Measurements from ENCODE around the gene MYO16.

Gene MYO16

DNA sequence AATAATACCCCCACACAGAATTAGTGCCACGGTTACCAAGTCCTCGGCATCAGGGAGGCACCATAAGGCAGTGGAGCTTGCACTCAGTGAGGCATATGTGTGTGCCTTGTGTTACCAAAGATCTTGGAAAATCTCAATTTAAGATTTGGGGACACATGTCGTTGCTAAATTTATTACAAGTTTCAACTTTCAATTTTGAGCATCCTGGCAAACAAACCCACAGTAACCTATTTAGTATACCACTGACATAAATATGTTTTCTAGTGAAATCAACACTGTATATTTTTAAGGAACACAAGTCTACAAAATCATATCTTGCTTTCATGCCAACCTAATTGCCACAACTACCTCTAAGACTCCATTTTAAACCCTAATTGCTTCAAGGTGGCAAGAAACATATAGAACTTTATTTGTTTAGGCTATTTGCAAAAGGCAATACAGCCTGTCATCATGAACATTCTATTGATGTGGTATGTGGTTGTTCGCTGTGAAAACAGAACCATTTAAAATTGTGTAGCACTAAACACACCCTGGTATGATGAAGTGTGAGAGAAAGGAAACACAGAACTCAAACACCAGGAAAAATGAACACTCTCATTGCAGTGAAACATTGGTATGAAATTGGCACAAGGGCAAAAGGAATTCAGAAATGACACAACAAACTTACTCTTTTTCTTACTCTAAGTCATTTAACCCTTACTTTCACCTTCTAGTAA is 625.9 kb downstream of the MYO16 start:
- DNase-seq (ENCODE audit: low spot score): no peak
- TF ChIP-seq, protein P1, sequence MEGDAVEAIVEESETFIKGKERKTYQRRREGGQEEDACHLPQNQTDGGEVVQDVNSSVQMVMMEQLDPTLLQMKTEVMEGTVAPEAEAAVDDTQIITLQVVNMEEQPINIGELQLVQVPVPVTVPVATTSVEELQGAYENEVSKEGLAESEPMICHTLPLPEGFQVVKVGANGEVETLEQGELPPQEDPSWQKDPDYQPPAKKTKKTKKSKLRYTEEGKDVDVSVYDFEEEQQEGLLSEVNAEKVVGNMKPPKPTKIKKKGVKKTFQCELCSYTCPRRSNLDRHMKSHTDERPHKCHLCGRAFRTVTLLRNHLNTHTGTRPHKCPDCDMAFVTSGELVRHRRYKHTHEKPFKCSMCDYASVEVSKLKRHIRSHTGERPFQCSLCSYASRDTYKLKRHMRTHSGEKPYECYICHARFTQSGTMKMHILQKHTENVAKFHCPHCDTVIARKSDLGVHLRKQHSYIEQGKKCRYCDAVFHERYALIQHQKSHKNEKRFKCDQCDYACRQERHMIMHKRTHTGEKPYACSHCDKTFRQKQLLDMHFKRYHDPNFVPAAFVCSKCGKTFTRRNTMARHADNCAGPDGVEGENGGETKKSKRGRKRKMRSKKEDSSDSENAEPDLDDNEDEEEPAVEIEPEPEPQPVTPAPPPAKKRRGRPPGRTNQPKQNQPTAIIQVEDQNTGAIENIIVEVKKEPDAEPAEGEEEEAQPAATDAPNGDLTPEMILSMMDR (IDR thresholded peaks at IDR 0.05; ENCODE audit: borderline replicate concordance, control extremely low read depth, extremely low read depth, insufficient read depth, missing control alignments): no peak
- in situ Hi-C loops (cut with MboI; ENCODE audit: low sequenced_read_pairs, unreplicated experiment): no loop called here

DNA sequence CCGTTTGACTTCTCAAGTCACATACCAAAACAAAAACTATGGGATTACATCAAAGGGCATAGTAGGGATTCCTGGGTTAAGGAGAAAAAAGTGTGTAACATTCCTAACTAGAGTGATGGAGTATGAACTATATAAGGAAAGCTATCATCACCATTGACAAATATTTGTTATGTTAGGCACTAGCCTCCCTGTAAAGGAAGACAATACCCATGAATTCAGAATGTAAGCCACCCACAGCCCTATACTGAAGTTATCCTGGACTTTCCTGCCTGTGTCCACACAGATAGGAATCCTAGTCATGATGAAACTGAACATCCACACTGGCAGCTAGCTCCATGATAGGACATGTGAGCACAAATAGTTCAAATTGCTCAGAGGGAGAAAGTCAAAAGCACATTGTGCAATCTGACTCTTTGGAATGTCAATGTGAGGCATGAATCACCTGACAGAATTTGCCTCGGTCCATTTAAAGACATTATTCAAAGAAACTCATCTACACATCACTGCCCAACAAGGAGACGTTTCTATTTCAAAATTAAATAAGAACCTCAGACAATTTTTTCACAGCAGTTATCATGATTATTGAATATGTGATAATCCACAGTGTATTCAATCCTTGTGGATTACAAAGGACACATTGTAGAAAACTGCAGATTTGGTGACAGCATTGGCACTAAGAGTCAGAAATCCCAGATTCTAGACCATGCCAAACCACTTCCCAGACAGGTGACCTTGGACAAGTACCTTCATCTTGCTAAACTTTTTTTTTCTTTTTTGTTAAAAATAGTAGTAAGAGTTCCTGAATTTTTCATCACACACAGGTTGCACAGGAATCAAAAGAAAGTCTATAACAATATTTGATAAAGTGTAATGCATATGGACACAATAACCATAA is 627.7 kb downstream of the MYO16 start:
- in situ Hi-C loops (cut with MboI; ENCODE audit: low sequenced_read_pairs, unreplicated experiment): no loop called here
- no peak for DNase-seq (ENCODE audit: low spot score)
- TF ChIP-seq, protein P1 (IDR thresholded peaks at IDR 0.05; ENCODE audit: borderline replicate concordance, control extremely low read depth, extremely low read depth, insufficient read depth, missing control alignments): no peak

All from GM13976 (cell line).